ENCODE results near the gene PLXNA4.

GRCh38 chr7:132619967-132620366, 43.7 kb upstream of the PLXNA4 start:
- TF ChIP-seq TP53 (CRISPR knock-in tag; IDR thresholded peaks at IDR 0.05) (no peak), ZNF121 (CRISPR knock-in tag; IDR thresholded peaks at IDR 0.05) (no peak), SP1 (CRISPR knock-in tag; conservative IDR thresholded peaks at IDR 0.05) (no peak), STAT6 (CRISPR knock-in tag; conservative IDR thresholded peaks at IDR 0.05; ENCODE audit: low read depth) (no peak), CTCF (IDR thresholded peaks at IDR 0.05) (no peak), ZBTB21 (CRISPR knock-in tag; IDR thresholded peaks at IDR 0.05; ENCODE audit: borderline replicate concordance) (no peak), IRF2 (CRISPR knock-in tag; IDR thresholded peaks at IDR 0.05; ENCODE audit: borderline replicate concordance, low read depth) (no peak), ZMAT4 (CRISPR knock-in tag; IDR thresholded peaks at IDR 0.05) (no peak), ELF4 (CRISPR knock-in tag; IDR thresholded peaks at IDR 0.05; ENCODE audit: low read depth) (no peak)

Measured in WTC11 (cell line).